WTC11 (cell line): Measurements from ENCODE around the gene ZNF17. TPM values are rescaled to one million over a fixed set of nuclear protein-coding genes. Genes with fewer than 3 reads are reported as not detected.

ENCODE experiments used
- ATAC-seq: fragments of 200-7000 bp; cut with Tn5 transposase; 2 replicates; pipeline ENCODE4 v1.10.0; 2021; ENCODE audit warnings: mild to moderate bottlenecking, moderate library complexity
- CTCF ChIA-PET: fragments of 300-600 bp; sonication (Branson Sonifier 250); formaldehyde crosslinking; loops from one replicate; lab custom pipeline; 2021; ENCODE audit warnings: antibody characterized with exemption; lab: Charles Lee
- POLR2A ChIA-PET: fragments of 350-600 bp; sonication (Branson Sonifier 250); formaldehyde crosslinking; loops from one replicate; lab custom pipeline; 2021; ENCODE audit warnings: antibody characterized with exemption; lab: Charles Lee
- DNase-seq: peaks from one replicate; pipeline ENCODE4 v3.0.0; 2021; ENCODE audit warnings: low spot score
- H3K27ac Mint-ChIP-seq: 2 replicates; pipeline ENCODE4 v1.8.0; 2021; ENCODE audit warnings: mixed read lengths
- H3K27me3 Mint-ChIP-seq: 2 replicates; pipeline ENCODE4 v1.8.0; 2021; ENCODE audit warnings: low read depth, mild to moderate bottlenecking, moderate library complexity, mixed read lengths
- H3K36me3 Mint-ChIP-seq: 2 replicates; pipeline ENCODE4 v1.8.0; 2021; ENCODE audit warnings: mixed read lengths
- H3K4me1 Mint-ChIP-seq: 2 replicates; pipeline ENCODE4 v1.8.0; 2022; ENCODE audit warnings: mixed read lengths
- H3K4me3 Mint-ChIP-seq: 2 replicates; pipeline ENCODE4 v1.8.0; 2021; ENCODE audit warnings: mild to moderate bottlenecking, moderate library complexity, mixed read lengths
- H3K9me3 Mint-ChIP-seq: 2 replicates; pipeline ENCODE4 v1.8.0; 2021; ENCODE audit warnings: mixed read lengths
- CREM ChIP-seq: sonication (generic); formaldehyde crosslinking; IDR thresholded peaks from 2 replicates; pipeline ENCODE4 v1.8.1; 2022; ENCODE audit warnings: mild to moderate bottlenecking, missing genetic modification reagents, moderate library complexity
- ELF4 ChIP-seq: sonication (generic); formaldehyde crosslinking; IDR thresholded peaks from 2 replicates; pipeline ENCODE4 v1.8.1; 2022; ENCODE audit warnings: low read depth, mild to moderate bottlenecking, moderate library complexity, missing genetic modification reagents
- EMX1 ChIP-seq: fragments of 250-450 bp; sonication (Bioruptor Pico); IDR thresholded peaks from 2 replicates; pipeline ENCODE4 v1.8.0; 2021; ENCODE audit warnings: mild to moderate bottlenecking
- ETV6 ChIP-seq: sonication (generic); formaldehyde crosslinking; IDR thresholded peaks from 2 replicates; pipeline ENCODE4 v1.8.1; 2022; ENCODE audit warnings: mild to moderate bottlenecking, missing genetic modification reagents
- FOXJ3 ChIP-seq: sonication (generic); formaldehyde crosslinking; IDR thresholded peaks from 2 replicates; pipeline ENCODE4 v1.9.0; 2021; ENCODE audit warnings: missing genetic modification reagents, mild to moderate bottlenecking, borderline replicate concordance
- FOXK1 ChIP-seq: sonication (generic); formaldehyde crosslinking; IDR thresholded peaks from 2 replicates; pipeline ENCODE4 v1.8.0; 2022; ENCODE audit warnings: mild to moderate bottlenecking, moderate library complexity, missing genetic modification reagents
- GABPB1 ChIP-seq: sonication (generic); formaldehyde crosslinking; IDR thresholded peaks from 2 replicates; pipeline ENCODE4 v1.8.1; 2023; ENCODE audit warnings: mild to moderate bottlenecking, missing genetic modification reagents
- JUN ChIP-seq: sonication (generic); formaldehyde crosslinking; IDR thresholded peaks from 2 replicates; pipeline ENCODE4 v1.8.0; 2023; ENCODE audit warnings: mild to moderate bottlenecking, missing genetic modification reagents
- MYBL2 ChIP-seq: sonication (generic); formaldehyde crosslinking; IDR thresholded peaks from 2 replicates; pipeline ENCODE4 v1.8.1; 2023; ENCODE audit warnings: mild to moderate bottlenecking, moderate library complexity, missing genetic modification reagents
- RORB ChIP-seq: fragments of 250-450 bp; sonication (Bioruptor Pico); IDR thresholded peaks from 2 replicates; pipeline ENCODE4 v1.9.0; 2021; ENCODE audit warnings: mild to moderate bottlenecking
- TEAD1 ChIP-seq: sonication (generic); formaldehyde crosslinking; IDR thresholded peaks from 2 replicates; pipeline ENCODE4 v1.8.0; 2022; ENCODE audit warnings: mild to moderate bottlenecking, missing genetic modification reagents
- ZNF423 ChIP-seq: fragments of 250-450 bp; sonication (Bioruptor Pico); IDR thresholded peaks from 2 replicates; pipeline ENCODE4 v2.1.2; 2022; ENCODE audit warnings: mild to moderate bottlenecking, moderate library complexity
- total RNA-seq: library from RNA; stranded (reverse); gene quantifications from 3 replicates; pipeline ENCODE4 v1.2.3, GENCODE V29; 2021
- TF ChIP-seq, protein P1 (sequence below): sonication (generic); formaldehyde crosslinking; IDR thresholded peaks from 2 replicates; pipeline ENCODE4 v1.8.1; 2023; ENCODE audit warnings: mild to moderate bottlenecking, moderate library complexity, missing genetic modification reagents
- TF ChIP-seq, protein P2 (sequence below): sonication (generic); formaldehyde crosslinking; IDR thresholded peaks from 2 replicates; pipeline ENCODE4 v1.8.0; 2022; ENCODE audit warnings: mild to moderate bottlenecking, missing genetic modification reagents
- TF ChIP-seq, protein P3 (sequence below): sonication (generic); formaldehyde crosslinking; IDR thresholded peaks from 2 replicates; pipeline ENCODE4 v1.8.0; 2023; ENCODE audit warnings: missing genetic modification reagents
- TF ChIP-seq, protein P4 (sequence below): sonication (generic); formaldehyde crosslinking; IDR thresholded peaks from 2 replicates; pipeline ENCODE4 v1.8.1; 2022; ENCODE audit warnings: low read depth, mild to moderate bottlenecking, moderate library complexity, missing genetic modification reagents, borderline replicate concordance
- TF ChIP-seq, protein P5 (sequence below): sonication (generic); formaldehyde crosslinking; IDR thresholded peaks from 2 replicates; pipeline ENCODE4 v1.8.0; 2023; ENCODE audit warnings: mild to moderate bottlenecking, missing genetic modification reagents
- TF ChIP-seq, protein P6 (sequence below): sonication (generic); formaldehyde crosslinking; conservative IDR thresholded peaks from 2 replicates; pipeline ENCODE4 v1.8.1; 2022; ENCODE audit warnings: mild to moderate bottlenecking, missing genetic modification reagents
- TF ChIP-seq, protein P7 (sequence below): sonication (generic); formaldehyde crosslinking; IDR thresholded peaks from 2 replicates; pipeline ENCODE4 v1.8.0; 2022; ENCODE audit warnings: missing genetic modification reagents

ZNF17 gene
- total RNA-seq, 1 experiment from 2014 or later: 7.7 TPM

DNA sequence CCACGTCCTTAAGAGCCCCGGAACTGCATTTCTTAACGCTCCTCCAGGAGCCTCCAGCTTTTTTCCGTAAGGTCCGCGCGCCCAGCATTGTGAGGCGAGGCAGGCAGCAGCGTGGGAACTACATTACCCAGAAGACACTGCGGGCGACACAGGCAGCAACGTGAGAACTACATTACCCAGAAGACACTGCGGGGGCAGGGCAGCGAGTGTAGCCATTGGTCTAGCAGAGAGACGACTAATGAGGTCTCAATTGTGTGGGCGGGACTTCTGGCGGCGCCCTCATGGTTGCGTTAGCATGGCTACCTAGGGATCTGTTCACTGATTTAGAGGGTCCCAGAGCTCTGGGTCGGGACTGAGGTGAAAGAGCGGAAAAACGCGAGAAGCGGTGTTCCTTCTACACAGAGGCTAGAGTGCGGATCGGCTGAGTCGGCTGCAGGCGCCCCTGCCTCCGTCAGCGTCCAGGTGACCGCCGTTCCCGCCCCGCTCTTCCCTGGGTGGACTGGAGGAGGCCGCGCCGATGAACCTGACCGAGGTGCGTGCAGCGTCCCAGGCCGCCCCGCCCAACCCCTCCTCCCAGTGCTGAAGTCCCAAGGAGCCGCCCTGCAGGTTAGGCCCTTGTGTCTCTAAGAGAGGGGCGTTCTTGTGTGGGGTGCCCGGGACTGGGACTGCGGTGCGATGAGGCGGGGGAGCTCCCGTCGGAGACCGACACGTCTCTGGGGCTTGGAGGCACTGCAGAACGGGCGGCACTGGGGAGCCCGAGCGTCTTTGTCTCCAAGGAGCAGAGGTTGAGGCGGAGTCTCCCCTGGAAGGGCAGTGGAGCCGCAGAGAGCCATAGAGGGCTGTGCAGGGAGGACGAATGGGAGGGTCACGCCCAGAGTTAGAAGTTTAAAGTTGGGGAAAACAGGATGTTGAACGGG, 24.4 kb downstream of the ZNF17 start, which contains the start of gene ZNF749 (continued):
- TF ChIP-seq, protein P1, sequence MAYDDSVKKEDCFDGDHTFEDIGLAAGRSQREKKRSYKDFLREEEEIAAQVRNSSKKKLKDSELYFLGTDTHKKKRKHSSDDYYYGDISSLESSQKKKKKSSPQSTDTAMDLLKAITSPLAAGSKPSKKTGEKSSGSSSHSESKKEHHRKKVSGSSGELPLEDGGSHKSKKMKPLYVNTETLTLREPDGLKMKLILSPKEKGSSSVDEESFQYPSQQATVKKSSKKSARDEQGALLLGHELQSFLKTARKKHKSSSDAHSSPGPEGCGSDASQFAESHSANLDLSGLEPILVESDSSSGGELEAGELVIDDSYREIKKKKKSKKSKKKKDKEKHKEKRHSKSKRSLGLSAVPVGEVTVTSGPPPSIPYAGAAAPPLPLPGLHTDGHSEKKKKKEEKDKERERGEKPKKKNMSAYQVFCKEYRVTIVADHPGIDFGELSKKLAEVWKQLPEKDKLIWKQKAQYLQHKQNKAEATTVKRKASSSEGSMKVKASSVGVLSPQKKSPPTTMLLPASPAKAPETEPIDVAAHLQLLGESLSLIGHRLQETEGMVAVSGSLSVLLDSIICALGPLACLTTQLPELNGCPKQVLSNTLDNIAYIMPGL (CRISPR knock-in tag): peak; percentile 40; the same call in 1 of the 2 replicates
- TF ChIP-seq, protein P2, sequence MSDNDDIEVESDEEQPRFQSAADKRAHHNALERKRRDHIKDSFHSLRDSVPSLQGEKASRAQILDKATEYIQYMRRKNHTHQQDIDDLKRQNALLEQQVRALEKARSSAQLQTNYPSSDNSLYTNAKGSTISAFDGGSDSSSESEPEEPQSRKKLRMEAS: peak; percentile 71
- TF ChIP-seq GABPB1 (CRISPR knock-in tag): peak; percentile 65; the same call in 1 of the 2 replicates

DNA sequence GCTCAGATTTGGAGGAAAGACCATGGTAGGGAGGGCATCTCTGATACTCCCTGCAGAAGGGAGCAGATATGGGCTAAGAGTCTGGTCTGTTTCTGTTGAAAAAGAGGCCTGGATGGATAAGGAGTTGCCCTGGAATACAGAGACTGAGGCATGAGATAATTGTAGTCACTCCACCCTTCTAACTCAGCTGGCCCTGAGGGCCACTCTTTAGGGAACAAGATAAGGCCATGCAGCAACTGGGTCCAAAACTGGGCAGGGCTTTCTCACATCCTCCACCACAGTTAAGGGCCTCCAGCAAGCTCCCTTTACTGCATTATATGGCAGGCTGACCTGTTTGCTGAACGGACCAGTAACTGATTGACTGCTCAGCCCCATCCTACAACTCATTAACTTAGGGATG, 25.5 kb downstream of the ZNF17 start:
- peaks cover 3% of the 10 kb centered on the region; the same call in 1 of the 2 replicates for H3K36me3 Mint-ChIP-seq
- H3K27me3 Mint-ChIP-seq: no peaks in the 10 kb centered on the region
- no peak for DNase-seq
- peak overlapping the region; percentile 87 for H3K4me3 Mint-ChIP-seq
- no peak for ATAC-seq
- H3K9me3 Mint-ChIP-seq: no peaks in the 10 kb centered on the region
- peak overlapping the region; percentile 97 for H3K27ac Mint-ChIP-seq
- H3K4me1 Mint-ChIP-seq: peaks cover 18% of the 10 kb centered on the region
- ChIA-PET CTCF (interaction anchor here (1.0 to 1.8 kb wide), 3 partner anchors 30 to 246 kb away, joined by 3 to 11 read pairs (median 5); partner anchors contain the start of gene ZNF551), POLR2A (interaction anchor here (1.0 to 1.1 kb wide), 2 partner anchors 63 to 333 kb away, joined by 3 read pairs; partner anchors contain the start of genes ZNF586 and ZNF773)
- TF ChIP-seq EMX1 (CRISPR knock-in tag) (no peak), CREM (CRISPR knock-in tag) (no peak), ZNF423 (CRISPR knock-in tag) (no peak), JUN (CRISPR knock-in tag) (no peak), TEAD1 (CRISPR knock-in tag) (no peak), FOXK1 (CRISPR knock-in tag) (no peak), ELF4 (CRISPR knock-in tag) (no peak), FOXJ3 (CRISPR knock-in tag) (no peak), RORB (no peak), ETV6 (no peak), MYBL2 (CRISPR knock-in tag) (no peak)
- TF ChIP-seq, protein P3, sequence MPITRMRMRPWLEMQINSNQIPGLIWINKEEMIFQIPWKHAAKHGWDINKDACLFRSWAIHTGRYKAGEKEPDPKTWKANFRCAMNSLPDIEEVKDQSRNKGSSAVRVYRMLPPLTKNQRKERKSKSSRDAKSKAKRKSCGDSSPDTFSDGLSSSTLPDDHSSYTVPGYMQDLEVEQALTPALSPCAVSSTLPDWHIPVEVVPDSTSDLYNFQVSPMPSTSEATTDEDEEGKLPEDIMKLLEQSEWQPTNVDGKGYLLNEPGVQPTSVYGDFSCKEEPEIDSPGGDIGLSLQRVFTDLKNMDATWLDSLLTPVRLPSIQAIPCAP (CRISPR knock-in tag): no peak
- TF ChIP-seq, protein P4, sequence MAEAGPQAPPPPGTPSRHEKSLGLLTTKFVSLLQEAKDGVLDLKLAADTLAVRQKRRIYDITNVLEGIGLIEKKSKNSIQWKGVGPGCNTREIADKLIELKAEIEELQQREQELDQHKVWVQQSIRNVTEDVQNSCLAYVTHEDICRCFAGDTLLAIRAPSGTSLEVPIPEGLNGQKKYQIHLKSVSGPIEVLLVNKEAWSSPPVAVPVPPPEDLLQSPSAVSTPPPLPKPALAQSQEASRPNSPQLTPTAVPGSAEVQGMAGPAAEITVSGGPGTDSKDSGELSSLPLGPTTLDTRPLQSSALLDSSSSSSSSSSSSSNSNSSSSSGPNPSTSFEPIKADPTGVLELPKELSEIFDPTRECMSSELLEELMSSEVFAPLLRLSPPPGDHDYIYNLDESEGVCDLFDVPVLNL (CRISPR knock-in tag): no peak
- TF ChIP-seq, protein P5, sequence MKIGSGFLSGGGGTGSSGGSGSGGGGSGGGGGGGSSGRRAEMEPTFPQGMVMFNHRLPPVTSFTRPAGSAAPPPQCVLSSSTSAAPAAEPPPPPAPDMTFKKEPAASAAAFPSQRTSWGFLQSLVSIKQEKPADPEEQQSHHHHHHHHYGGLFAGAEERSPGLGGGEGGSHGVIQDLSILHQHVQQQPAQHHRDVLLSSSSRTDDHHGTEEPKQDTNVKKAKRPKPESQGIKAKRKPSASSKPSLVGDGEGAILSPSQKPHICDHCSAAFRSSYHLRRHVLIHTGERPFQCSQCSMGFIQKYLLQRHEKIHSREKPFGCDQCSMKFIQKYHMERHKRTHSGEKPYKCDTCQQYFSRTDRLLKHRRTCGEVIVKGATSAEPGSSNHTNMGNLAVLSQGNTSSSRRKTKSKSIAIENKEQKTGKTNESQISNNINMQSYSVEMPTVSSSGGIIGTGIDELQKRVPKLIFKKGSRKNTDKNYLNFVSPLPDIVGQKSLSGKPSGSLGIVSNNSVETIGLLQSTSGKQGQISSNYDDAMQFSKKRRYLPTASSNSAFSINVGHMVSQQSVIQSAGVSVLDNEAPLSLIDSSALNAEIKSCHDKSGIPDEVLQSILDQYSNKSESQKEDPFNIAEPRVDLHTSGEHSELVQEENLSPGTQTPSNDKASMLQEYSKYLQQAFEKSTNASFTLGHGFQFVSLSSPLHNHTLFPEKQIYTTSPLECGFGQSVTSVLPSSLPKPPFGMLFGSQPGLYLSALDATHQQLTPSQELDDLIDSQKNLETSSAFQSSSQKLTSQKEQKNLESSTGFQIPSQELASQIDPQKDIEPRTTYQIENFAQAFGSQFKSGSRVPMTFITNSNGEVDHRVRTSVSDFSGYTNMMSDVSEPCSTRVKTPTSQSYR (CRISPR knock-in tag): no peak
- TF ChIP-seq, protein P6, sequence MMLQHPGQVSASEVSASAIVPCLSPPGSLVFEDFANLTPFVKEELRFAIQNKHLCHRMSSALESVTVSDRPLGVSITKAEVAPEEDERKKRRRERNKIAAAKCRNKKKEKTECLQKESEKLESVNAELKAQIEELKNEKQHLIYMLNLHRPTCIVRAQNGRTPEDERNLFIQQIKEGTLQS (CRISPR knock-in tag): no peak
- TF ChIP-seq, protein P7, sequence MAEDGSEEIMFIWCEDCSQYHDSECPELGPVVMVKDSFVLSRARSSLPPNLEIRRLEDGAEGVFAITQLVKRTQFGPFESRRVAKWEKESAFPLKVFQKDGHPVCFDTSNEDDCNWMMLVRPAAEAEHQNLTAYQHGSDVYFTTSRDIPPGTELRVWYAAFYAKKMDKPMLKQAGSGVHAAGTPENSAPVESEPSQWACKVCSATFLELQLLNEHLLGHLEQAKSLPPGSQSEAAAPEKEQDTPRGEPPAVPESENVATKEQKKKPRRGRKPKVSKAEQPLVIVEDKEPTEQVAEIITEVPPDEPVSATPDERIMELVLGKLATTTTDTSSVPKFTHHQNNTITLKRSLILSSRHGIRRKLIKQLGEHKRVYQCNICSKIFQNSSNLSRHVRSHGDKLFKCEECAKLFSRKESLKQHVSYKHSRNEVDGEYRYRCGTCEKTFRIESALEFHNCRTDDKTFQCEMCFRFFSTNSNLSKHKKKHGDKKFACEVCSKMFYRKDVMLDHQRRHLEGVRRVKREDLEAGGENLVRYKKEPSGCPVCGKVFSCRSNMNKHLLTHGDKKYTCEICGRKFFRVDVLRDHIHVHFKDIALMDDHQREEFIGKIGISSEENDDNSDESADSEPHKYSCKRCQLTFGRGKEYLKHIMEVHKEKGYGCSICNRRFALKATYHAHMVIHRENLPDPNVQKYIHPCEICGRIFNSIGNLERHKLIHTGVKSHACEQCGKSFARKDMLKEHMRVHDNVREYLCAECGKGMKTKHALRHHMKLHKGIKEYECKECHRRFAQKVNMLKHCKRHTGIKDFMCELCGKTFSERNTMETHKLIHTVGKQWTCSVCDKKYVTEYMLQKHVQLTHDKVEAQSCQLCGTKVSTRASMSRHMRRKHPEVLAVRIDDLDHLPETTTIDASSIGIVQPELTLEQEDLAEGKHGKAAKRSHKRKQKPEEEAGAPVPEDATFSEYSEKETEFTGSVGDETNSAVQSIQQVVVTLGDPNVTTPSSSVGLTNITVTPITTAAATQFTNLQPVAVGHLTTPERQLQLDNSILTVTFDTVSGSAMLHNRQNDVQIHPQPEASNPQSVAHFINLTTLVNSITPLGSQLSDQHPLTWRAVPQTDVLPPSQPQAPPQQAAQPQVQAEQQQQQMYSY: no peak
